SK-N-SH (cell line): Measurements from ENCODE around the gene PHPT1. TPM values are rescaled to one million over a fixed set of nuclear protein-coding genes. Genes with fewer than 3 reads are reported as not detected.

ENCODE experiments used
- CTCF ChIA-PET: fragments of 300-600, 350-600 bp; formaldehyde crosslinking; extraction: SDS; loops from one replicate; lab custom pipeline; 2021; lab: Yijun Ruan, JAX
- POLR2A ChIA-PET: fragments of 350-600 bp; sonication (Branson Sonifier 250); formaldehyde crosslinking; extraction: SDS; loops from one replicate; lab custom pipeline; 2020; ENCODE audit warnings: antibody characterized with exemption, inconsistent platforms; lab: Yijun Ruan, JAX
- DNase-seq: peaks from one replicate; pipeline ENCODE4 v3.0.0; 2012
- H2AFZ ChIP-seq: fragments of 200-600 bp; sonication (generic); 2 replicates; pipeline ENCODE4 v1.8.1; 2016; ENCODE audit warnings: antibody characterized with exemption, mild to moderate bottlenecking, low read depth
- H3F3A ChIP-seq: fragments of 200-600 bp; sonication (generic); replicated peaks from 2 replicates; pipeline ENCODE3; 2016; ENCODE audit warnings: antibody characterized with exemption, mild to moderate bottlenecking; ENCODE audit not compliant: insufficient read depth
- H3K27ac ChIP-seq, 2 experiments: fragments of 200-500 bp in 1 of 2; fragments of 200-600 bp in 1 of 2; sonication (Bioruptor generic) in 1 of 2; sonication (generic), shearing (Covaris generic) in 1 of 2; 2 replicates each; pipeline versions ENCODE4 v1.5.1 to v1.6.1; 2014 to 2016; ENCODE audit warnings: low read depth in 2 of 2, inconsistent platforms in 1 of 2, low read length in 1 of 2, mild to moderate bottlenecking in 1 of 2, mixed read lengths in 1 of 2
- H3K27me3 ChIP-seq: fragments of 200-600 bp; sonication (generic), shearing (Covaris generic); 2 replicates; pipeline ENCODE4 v1.6.1; 2016; ENCODE audit warnings: mixed run types; ENCODE audit not compliant: insufficient read depth
- H3K36me3 ChIP-seq, 2 experiments: fragments of 200-500 bp in 1 of 2; fragments of 200-600 bp in 1 of 2; sonication (Bioruptor generic) in 1 of 2; sonication (generic) in 1 of 2; replicated peaks in 1 of 2; 2 replicates each; pipeline versions ENCODE3 to v1.5.1; 2014 to 2016; ENCODE audit warnings: low read length in 1 of 2, mild to moderate bottlenecking in 1 of 2; ENCODE audit not compliant: insufficient read depth in 2 of 2, control insufficient read depth in 1 of 2
- H3K4me1 ChIP-seq, 2 experiments: fragments of 200-500 bp in 1 of 2; fragments of 200-600 bp in 1 of 2; sonication (Bioruptor generic) in 1 of 2; sonication (generic), shearing (Covaris generic) in 1 of 2; 2 replicates each; pipeline versions ENCODE4 v1.5.1 to v1.6.1; 2014 to 2016; ENCODE audit warnings: low read depth in 1 of 2, low read length in 1 of 2, mixed run types in 1 of 2; ENCODE audit not compliant: insufficient read depth in 2 of 2, control insufficient read depth in 1 of 2
- H3K4me2 ChIP-seq: fragments of 200-600 bp; sonication (generic), shearing (Covaris generic); 2 replicates; pipeline ENCODE4 v1.6.1; 2017; ENCODE audit warnings: mixed run types
- H3K4me3 ChIP-seq, 2 experiments: fragments of 200-500 bp in 1 of 2; fragments of 200-600 bp in 1 of 2; sonication (Bioruptor generic) in 1 of 2; sonication (generic), shearing (Covaris generic) in 1 of 2; 2 replicates each; pipeline versions ENCODE4 v1.5.1 to v1.8.1; 2014 to 2016; ENCODE audit warnings: low read depth in 2 of 2, inconsistent platforms in 1 of 2, low read length in 1 of 2, mild to moderate bottlenecking in 1 of 2, mixed read lengths in 1 of 2, moderate library complexity in 1 of 2
- H3K79me2 ChIP-seq: fragments of 200-600 bp; sonication (generic); 2 replicates; pipeline ENCODE4 v1.8.1; 2017; ENCODE audit warnings: mild to moderate bottlenecking; ENCODE audit not compliant: insufficient read depth
- H3K9ac ChIP-seq: fragments of 200-600 bp; sonication (generic); 2 replicates; pipeline ENCODE4 v1.6.1; 2017; ENCODE audit warnings: mixed run types
- H3K9me2 ChIP-seq: fragments of 200-600 bp; sonication (generic); 2 replicates; pipeline ENCODE4 v1.6.1; 2017; ENCODE audit warnings: mixed run types
- H3K9me3 ChIP-seq: fragments of 200-600 bp; sonication (generic); 2 replicates; pipeline ENCODE4 v1.6.1; 2017; ENCODE audit warnings: mixed run types, mild to moderate bottlenecking, moderate library complexity
- H4K20me1 ChIP-seq: fragments of 200-600 bp; sonication (generic); 2 replicates; pipeline ENCODE4 v1.6.1; 2017; ENCODE audit warnings: mild to moderate bottlenecking, mixed run types; ENCODE audit not compliant: insufficient read depth
- CHD2 ChIP-seq: fragments of 150-350 bp; IDR thresholded peaks from 2 replicates; pipeline ENCODE4 v1.6.1; 2018; ENCODE audit warnings: low read length; ENCODE audit not compliant: partially characterized antibody
- CTCF ChIP-seq: fragments of 200-600 bp; sonication (generic); IDR thresholded peaks from 2 replicates; pipeline ENCODE4 v1.6.1; 2017; ENCODE audit warnings: antibody characterized with exemption, mild to moderate bottlenecking, moderate library complexity
- ELF1 ChIP-seq: IDR thresholded peaks from 2 replicates; pipeline ENCODE4 v1.4.0; 2012
- EP300 ChIP-seq, 2 experiments: IDR thresholded peaks; 2 replicates each; pipeline versions ENCODE4 v1.4.0 to v1.6.1; 2012; ENCODE audit warnings: borderline replicate concordance in 1 of 2, low read depth in 1 of 2, low read length in 1 of 2
- FOXJ3 ChIP-seq: sonication (generic); formaldehyde crosslinking; IDR thresholded peaks from 2 replicates; pipeline ENCODE4 v1.5.1; 2020; ENCODE audit warnings: mild to moderate bottlenecking, missing genetic modification reagents
- FOXM1 ChIP-seq: IDR thresholded peaks from 2 replicates; pipeline ENCODE4 v1.4.0; 2012; ENCODE audit warnings: low read depth, mild to moderate bottlenecking
- GABPA ChIP-seq: IDR thresholded peaks from 2 replicates; pipeline ENCODE4 v1.4.0; 2012; ENCODE audit warnings: low read depth, mild to moderate bottlenecking
- GATA2 ChIP-seq: sonication (generic); formaldehyde crosslinking; IDR thresholded peaks from 2 replicates; pipeline ENCODE4 v1.5.0; 2020; ENCODE audit warnings: mild to moderate bottlenecking, missing genetic modification reagents
- JUND ChIP-seq: IDR thresholded peaks from 2 replicates; pipeline ENCODE4 v1.4.0; 2012
- MEF2A ChIP-seq: IDR thresholded peaks from 2 replicates; pipeline ENCODE4 v1.4.0; 2012; ENCODE audit warnings: low read depth, borderline replicate concordance
- MXI1 ChIP-seq: IDR thresholded peaks from 2 replicates; pipeline ENCODE4 v1.6.1; 2012; ENCODE audit warnings: mild to moderate bottlenecking, low read depth, low read length, improper control_type of control experiment
- NFIC ChIP-seq: IDR thresholded peaks from 2 replicates; pipeline ENCODE4 v1.4.0; 2012; ENCODE audit warnings: borderline replicate concordance
- NRF1 ChIP-seq: IDR thresholded peaks from 2 replicates; pipeline ENCODE4 v1.6.1; 2012; ENCODE audit warnings: low read depth, mild to moderate bottlenecking, low read length
- PBX3 ChIP-seq: IDR thresholded peaks from 2 replicates; pipeline ENCODE4; 2012
- POLR2AphosphoS5 ChIP-seq: IDR thresholded peaks from 2 replicates; pipeline ENCODE4 v1.6.1; 2012; ENCODE audit warnings: low read depth, low read length
- RCOR1 ChIP-seq: fragments of 150-350 bp; IDR thresholded peaks from 2 replicates; pipeline ENCODE4 v1.6.1; 2017; ENCODE audit warnings: antibody characterized with exemption, low read length
- REST ChIP-seq: IDR thresholded peaks from 2 replicates; pipeline ENCODE4 v1.6.1; 2012; ENCODE audit warnings: mild to moderate bottlenecking, low read depth, low read length, moderate library complexity
- RXRA ChIP-seq: IDR thresholded peaks from 2 replicates; pipeline ENCODE4 v1.4.0; 2012; ENCODE audit warnings: low read depth, mild to moderate bottlenecking, borderline replicate concordance
- SMC3 ChIP-seq: IDR thresholded peaks from 2 replicates; pipeline ENCODE4 v1.6.1; 2012; ENCODE audit warnings: low read depth, low read length, improper control_type of control experiment
- TCF12 ChIP-seq: IDR thresholded peaks from 2 replicates; pipeline ENCODE4 v1.4.0; 2012
- USF1 ChIP-seq: IDR thresholded peaks from 2 replicates; pipeline ENCODE4 v1.4.0; 2012; ENCODE audit warnings: low read depth, borderline replicate concordance
- YY1 ChIP-seq: IDR thresholded peaks from 2 replicates; pipeline ENCODE4 v1.4.0; 2012; ENCODE audit warnings: low read depth, mild to moderate bottlenecking
- ZBTB33 ChIP-seq: IDR thresholded peaks from 2 replicates; pipeline ENCODE4 v1.4.0; 2012; ENCODE audit warnings: low read depth, borderline replicate concordance
- WGBS: methylation state at CpG from one replicate; pipeline ENCODE4 v1.1.6; 2017; ENCODE audit warnings: low lambda C conversion rate; 5-methylcytosine and 5-hydroxymethylcytosine counted together
- polyA plus RNA-seq, 3 experiments: library from polyadenylated mRNA; depleted of rRNA; stranded (reverse); fragments of >200 nt; gene quantifications; 2 replicates each; pipeline ENCODE4 v1.2.3, GENCODE V29; 2012

Gene PHPT1
- 338 and 517 TPM in 2 replicates for polyA plus RNA-seq (2012; rRNA removed)
- polyA plus RNA-seq (2012; cell fraction: cytosol; rRNA removed): 293 and 298 TPM in 2 replicates
- 329 and 407 TPM in 2 replicates for polyA plus RNA-seq (2012; cell fraction: nucleus; rRNA removed)

- peak within 1 kb of the TSS; percentile 78 for H2AFZ ChIP-seq
- peaks cover 4 to 13% of the 10 kb centered on the region in 2 experiments; a peak in 2 of 4 replicates for H3K4me1 ChIP-seq
- no peaks in the 10 kb centered on the region; the same call in 1 of the 2 replicates for H4K20me1 ChIP-seq
- peak within 1 kb of the TSS; percentile 84 to 98 for H3K27ac ChIP-seq
- H3K9me3 ChIP-seq: no peaks in the 10 kb centered on the region
- peak within 1 kb of the TSS; percentile 84 for H3K9ac ChIP-seq
- peak within 1 kb of the TSS; percentile 100 for H3K4me2 ChIP-seq
- peaks cover 0 to 13% of the 10 kb centered on the region in 2 experiments for H3K36me3 ChIP-seq
- no peaks in the 10 kb centered on the region for H3K27me3 ChIP-seq
- WGBS: 1% methylated on average over 14 of the region's 77 CpGs
- DNase-seq: peak; percentile 99
- peak within 1 kb of the TSS; percentile 89 to 97 for H3K4me3 ChIP-seq
- CTCF ChIA-PET: interaction anchor here (1.8 to 2.5 kb wide), 2 partner anchors 57 to 180 kb away, joined by 8 to 11 read pairs; no protein-coding TSS in a partner anchor
- peaks cover 23% of the 10 kb centered on the region; the same call in 1 of the 2 replicates for H3K79me2 ChIP-seq
- POLR2A ChIA-PET: interaction anchor here (0.7 to 1.2 kb wide), 2 partner anchors 17 to 239 kb away, joined by 3 to 5 read pairs (median 3); partner anchors contain the start of gene EDF1
- H3F3A ChIP-seq: no peaks in the 10 kb centered on the region
- H3K9me2 ChIP-seq: no peaks in the 10 kb centered on the region
- TF ChIP-seq NFIC: no peak
- TF ChIP-seq PBX3: peak; percentile 59
- TF ChIP-seq ZBTB33: no peak
- TF ChIP-seq POLR2AphosphoS5: peak; percentile 90
- TF ChIP-seq USF1: peak; percentile 76; the same call in 1 of the 2 replicates
- peak; percentile 94 for TF ChIP-seq CHD2
- TF ChIP-seq REST: no peak; the same call in 1 of the 2 replicates
- TF ChIP-seq JUND: no peak; the same call in 1 of the 2 replicates
- peak; percentile 64; the same call in 1 of the 2 replicates for TF ChIP-seq MXI1
- no peak for TF ChIP-seq CTCF
- no peak for TF ChIP-seq GATA2 (CRISPR knock-in tag)
- TF ChIP-seq RXRA: no peak
- TF ChIP-seq NRF1: no peak
- TF ChIP-seq TCF12: no peak
- TF ChIP-seq ELF1: no peak; the same call in 1 of the 2 replicates
- TF ChIP-seq SMC3: no peak
- no peak for TF ChIP-seq EP300 (IDR thresholded peaks at IDR 0.05; ENCODE audit: borderline replicate concordance in 1 of 2, low read depth in 1 of 2, low read length in 1 of 2)
- no peak for TF ChIP-seq GABPA
- TF ChIP-seq MEF2A: no peak
- peak; percentile 88 for TF ChIP-seq YY1
- no peak for TF ChIP-seq FOXJ3 (CRISPR knock-in tag)
- TF ChIP-seq RCOR1: no peak
- no peak for TF ChIP-seq FOXM1
Observed at GRCh38 chr9:136849038-136849959, at the start of gene PHPT1. Gene PHPT1, plus strand, starts transcription at chr9:136849409. Its CDS starts 22 bp downstream, at chr9:136849431.
